H1 (cell line): ENCODE results near the gene TAS2R40. TPM values are rescaled to one million over a fixed set of nuclear protein-coding genes. Genes with fewer than 3 reads are reported as not detected.

Source experiments
- CTCF ChIA-PET: fragments of 300-600 bp; sonication (Branson Sonifier 250); formaldehyde crosslinking; loops from one replicate; lab custom pipeline; 2021; ENCODE audit not compliant: partially characterized antibody; lab: Charles Lee
- POLR2A ChIA-PET: fragments of 300-600 bp; sonication (Branson Sonifier 250); formaldehyde crosslinking; loops from one replicate; lab custom pipeline; 2021; ENCODE audit warnings: inconsistent platforms; ENCODE audit not compliant: partially characterized antibody; lab: Charles Lee
- DNase-seq, 2 experiments: peaks; one replicate each; pipeline versions ENCODE4 v3.0.0 to v3.0.0-alpha.2; 2010 to 2022; ENCODE audit warnings: low spot score in 2 of 2, low read depth in 1 of 2, mixed read lengths in 1 of 2
- FAIRE-seq: peaks from 2 replicates; lab custom pipeline; 2011; peaks lifted over from hg19 to GRCh38; lab: Jason Lieb, UNC
- H2AFZ ChIP-seq: 2 replicates; pipeline ENCODE4 v1.8.1; 2012; ENCODE audit warnings: low read length, inconsistent platforms
- H2AK5ac ChIP-seq: 2 replicates; pipeline ENCODE4 v1.6.1; 2013; ENCODE audit warnings: low read depth, low read length
- H2BK120ac ChIP-seq: replicated peaks from 2 replicates; pipeline ENCODE3; 2013; ENCODE audit warnings: low read depth, low read length, inconsistent platforms
- H2BK12ac ChIP-seq: 2 replicates; pipeline ENCODE4 v1.6.1; 2013; ENCODE audit warnings: low read depth, low read length
- H2BK15ac ChIP-seq: 2 replicates; pipeline ENCODE4 v1.6.1; 2013; ENCODE audit warnings: low read length
- H2BK20ac ChIP-seq: 2 replicates; pipeline ENCODE4 v1.6.1; 2013; ENCODE audit warnings: low read length
- H2BK5ac ChIP-seq: 2 replicates; pipeline ENCODE4 v1.6.1; 2013; ENCODE audit warnings: low read depth, low read length
- H3K14ac ChIP-seq: 2 replicates; pipeline ENCODE4 v1.6.1; 2013; ENCODE audit warnings: inconsistent platforms; ENCODE audit not compliant: insufficient read length
- H3K18ac ChIP-seq: 2 replicates; pipeline ENCODE4 v1.6.1; 2013; ENCODE audit warnings: low read length; ENCODE audit errors: extremely low read depth
- H3K23ac ChIP-seq: 2 replicates; pipeline ENCODE4 v1.6.1; 2013; ENCODE audit warnings: inconsistent platforms; ENCODE audit not compliant: insufficient read length
- H3K23me2 ChIP-seq: 2 replicates; pipeline ENCODE4 v1.6.1; 2013; ENCODE audit warnings: low read depth, low read length
- H3K27ac ChIP-seq: 2 replicates; pipeline ENCODE4 v1.6.1; 2011; ENCODE audit warnings: low read depth, low read length, inconsistent platforms
- H3K27me3 ChIP-seq, 4 experiments: replicated peaks in 1 of 4; 1 replicate in 1 of 4; 2 replicates in 3 of 4; pipeline versions ENCODE4 v1.6.1 to v1.8.1; 2011 to 2013; ENCODE audit warnings: low read length in 3 of 4, mild to moderate bottlenecking in 3 of 4, inconsistent platforms in 2 of 4, mixed read lengths in 2 of 4, moderate library complexity in 1 of 4; ENCODE audit not compliant: control insufficient read depth in 3 of 4, insufficient read depth in 3 of 4; ENCODE audit errors: extremely low read depth in 1 of 4
- H3K36me3 ChIP-seq, 4 experiments: 2 replicates each; pipeline versions ENCODE4 v1.6.1 to v1.8.1; 2011 to 2013; ENCODE audit warnings: mild to moderate bottlenecking in 4 of 4, low read length in 3 of 4, moderate library complexity in 2 of 4, control low read depth in 1 of 4, inconsistent platforms in 1 of 4; ENCODE audit not compliant: insufficient read depth in 4 of 4, control insufficient read depth in 2 of 4
- H3K4ac ChIP-seq: replicated peaks from 2 replicates; pipeline ENCODE3; 2013; ENCODE audit warnings: low read length, low read depth, mixed read lengths, inconsistent platforms; ENCODE audit not compliant: insufficient read length
- H3K4me1 ChIP-seq, 4 experiments: replicated peaks in 1 of 4; 1 replicate in 1 of 4; 2 replicates in 3 of 4; pipeline versions ENCODE4 v1.6.1 to v1.8.1; 2011 to 2013; ENCODE audit warnings: low read length in 3 of 4, inconsistent platforms in 2 of 4, mixed read lengths in 1 of 4; ENCODE audit not compliant: insufficient read depth in 4 of 4, control insufficient read depth in 3 of 4
- H3K4me2 ChIP-seq, 2 experiments: 2 replicates each; pipeline versions ENCODE4 v1.6.1 to v1.8.1; 2011 to 2013; ENCODE audit warnings: low read depth in 2 of 2, low read length in 2 of 2, control low read depth in 1 of 2, inconsistent platforms in 1 of 2, mild to moderate bottlenecking in 1 of 2; ENCODE audit not compliant: insufficient read depth in 1 of 2
- H3K4me3 ChIP-seq, 4 experiments: fragments of 200-600, 300-600 bp in 1 of 4; sonication (generic), shearing (Covaris generic), sonication (Bioruptor Twin) in 1 of 4; 2 replicates each; pipeline versions ENCODE4 v1.5.1 to v1.8.1; 2011 to 2016; ENCODE audit warnings: low read length in 4 of 4, low read depth in 3 of 4, control low read depth in 2 of 4, inconsistent platforms in 2 of 4, mild to moderate bottlenecking in 2 of 4, mixed read lengths in 1 of 4, moderate library complexity in 1 of 4; ENCODE audit not compliant: insufficient read depth in 2 of 4; ENCODE audit errors: extremely low read depth in 1 of 4
- H3K56ac ChIP-seq: replicated peaks from 2 replicates; pipeline ENCODE3; 2013; ENCODE audit warnings: low read depth, mild to moderate bottlenecking, mixed read lengths, low read length, inconsistent platforms; ENCODE audit not compliant: insufficient read length
- H3K79me1 ChIP-seq: 2 replicates; pipeline ENCODE4 v1.6.1; 2013; ENCODE audit warnings: low read depth, low read length, control low read depth
- H3K79me2 ChIP-seq, 2 experiments: 2 replicates each; pipeline versions ENCODE4 v1.6.1 to v1.8.1; 2012 to 2013; ENCODE audit warnings: low read length in 2 of 2, mild to moderate bottlenecking in 2 of 2, inconsistent platforms in 1 of 2; ENCODE audit not compliant: insufficient read depth in 2 of 2, control insufficient read depth in 1 of 2
- H3K9ac ChIP-seq, 4 experiments: replicated peaks in 1 of 4; 1 replicate in 1 of 4; 2 replicates in 3 of 4; pipeline versions ENCODE4 v1.6.1 to v1.8.1; 2011 to 2013; ENCODE audit warnings: low read depth in 3 of 4, low read length in 3 of 4, control low read depth in 2 of 4, mild to moderate bottlenecking in 2 of 4, moderate library complexity in 2 of 4, inconsistent platforms in 1 of 4; ENCODE audit errors: extremely low read depth in 1 of 4
- H3K9me3 ChIP-seq, 2 experiments: 2 replicates each; pipeline versions ENCODE4 v1.6.1 to v1.8.1; 2012 to 2013; ENCODE audit warnings: mild to moderate bottlenecking in 2 of 2, moderate library complexity in 2 of 2, control low read depth in 1 of 2, inconsistent platforms in 1 of 2, low read depth in 1 of 2, low read length in 1 of 2, mixed read lengths in 1 of 2; ENCODE audit not compliant: insufficient read depth in 2 of 2
- H4K20me1 ChIP-seq, 2 experiments: replicated peaks in 1 of 2; 2 replicates each; pipeline versions ENCODE3 to v1.8.1; 2011 to 2013; ENCODE audit warnings: inconsistent platforms in 2 of 2, low read length in 2 of 2, mild to moderate bottlenecking in 1 of 2; ENCODE audit not compliant: insufficient read depth in 2 of 2, control insufficient read depth in 1 of 2
- H4K5ac ChIP-seq: 2 replicates; pipeline ENCODE4 v1.6.1; 2013; ENCODE audit warnings: low read length, low read depth, mixed read lengths, inconsistent platforms; ENCODE audit not compliant: insufficient read length
- H4K8ac ChIP-seq: 2 replicates; pipeline ENCODE4 v1.8.0; 2013; ENCODE audit warnings: mild to moderate bottlenecking, moderate library complexity, low read length, inconsistent platforms; ENCODE audit not compliant: insufficient read depth; ENCODE audit errors: extremely low read depth
- H4K91ac ChIP-seq: replicated peaks from 2 replicates; pipeline ENCODE3; 2013; ENCODE audit warnings: low read length, mixed read lengths, inconsistent platforms; ENCODE audit not compliant: insufficient read length
- CTBP2 ChIP-seq: IDR thresholded peaks from 2 replicates; pipeline ENCODE4 v1.7.0; 2011; ENCODE audit warnings: borderline replicate concordance, mild to moderate bottlenecking, moderate library complexity, mixed read lengths, low read length; ENCODE audit not compliant: insufficient read depth, insufficient read length
- POU5F1 ChIP-seq: IDR thresholded peaks from 2 replicates; pipeline ENCODE4 v1.6.1; 2011; ENCODE audit warnings: low read depth, mild to moderate bottlenecking, low read length, moderate library complexity
- ZNF274 ChIP-seq: IDR thresholded peaks from 2 replicates; pipeline ENCODE4 v1.7.0; 2012; ENCODE audit warnings: low read length, borderline replicate concordance; ENCODE audit errors: extremely low read depth
- polyA plus RNA-seq, 7 experiments: library from polyadenylated mRNA; depleted of rRNA in 3 of 7; stranded (reverse) in 5 of 7; unstranded in 2 of 7; fragments of >200 nt in 5 of 7; fragments of 200-250 nt in 2 of 7; gene quantifications; 1 replicate in 5 of 7; 2 replicates in 1 of 7; 4 replicates in 1 of 7; pipeline versions ENCODE4 v1.2.1 to v1.2.3, GENCODE V29; 2011 to 2013; ENCODE audit warnings: missing spikeins in 2 of 7, mixed read lengths in 2 of 7
- total RNA-seq: library from RNA; stranded (reverse); fragmentation: NEBNext Ultra II Directional; extraction: Animal tissue kit (Norgen Biotek cat#: 25700); gene quantifications from 2 replicates; pipeline ENCODE4 v1.2.1, GENCODE V29; 2021

TAS2R40 gene
- total and polyA plus RNA-seq, 2 of the 8 experiments (the other 6 are each of a cell fraction or from before 2014, with no cell fraction given): not detected

GRCh38 chr7:143237366-143237765 is 15.5 kb downstream of the TAS2R40 start:
- H3K56ac ChIP-seq: no peak overlapping the region
- H4K5ac ChIP-seq: no peak overlapping the region
- no peak for DNase-seq
- H3K4me2 ChIP-seq: no peak overlapping the region
- no peak overlapping the region for H2AFZ ChIP-seq
- no peaks in the 10 kb centered on the region for H3K79me1 ChIP-seq
- peaks cover 2 to 3% of the 10 kb centered on the region in 2 experiments; a peak in 2 of 4 replicates for H3K9me3 ChIP-seq
- H2BK15ac ChIP-seq: no peak overlapping the region
- no peaks in the 10 kb centered on the region for H3K36me3 ChIP-seq
- FAIRE-seq: no peak
- no peak overlapping the region for H2BK12ac ChIP-seq
- no peak overlapping the region for H3K14ac ChIP-seq
- ChIA-PET POLR2A (no interaction called here), CTCF (interaction anchor here (1.0 kb wide), 1 partner anchor 35 kb away, joined by 3 read pairs; no protein-coding TSS in a partner anchor)
- no peaks in the 10 kb centered on the region for H3K4me1 ChIP-seq
- H2AK5ac ChIP-seq: no peak overlapping the region
- no peak overlapping the region for H3K4me3 ChIP-seq
- no peaks in the 10 kb centered on the region; a peak in 1 of 7 replicates for H3K27me3 ChIP-seq
- no peak overlapping the region for H3K18ac ChIP-seq
- TF ChIP-seq CTBP2 (no peak), POU5F1 (no peak), ZNF274 (no peak)
- no peak overlapping the region for H3K27ac ChIP-seq
- no peak overlapping the region for H2BK20ac ChIP-seq
- H2BK5ac ChIP-seq: no peak overlapping the region
- H3K23ac ChIP-seq: no peak overlapping the region
- H3K4ac ChIP-seq: no peak overlapping the region
- H4K20me1 ChIP-seq: no peaks in the 10 kb centered on the region
- no peak overlapping the region for H2BK120ac ChIP-seq
- no peaks in the 10 kb centered on the region for H3K23me2 ChIP-seq
- H4K8ac ChIP-seq: no peak overlapping the region
- H3K9ac ChIP-seq: no peak overlapping the region
- H4K91ac ChIP-seq: no peak overlapping the region
- H3K79me2 ChIP-seq: no peaks in the 10 kb centered on the region
